K562 (cell line): Measurements from ENCODE around the gene CCDC74B. TPM values are rescaled to one million over a fixed set of nuclear protein-coding genes. Genes with fewer than 3 reads are reported as not detected.
"Not testable (repeated sequence)": the region's sequence is repeated elsewhere in the genome, so short reads cannot be mapped to it uniquely, and the experiment has no call there.

Source experiments
- ATAC-seq: fragments of 200-7000 bp; cut with Tn5 transposase; 3 replicates; pipeline ENCODE4 v1.9.1; 2020; ENCODE audit warnings: moderate library complexity
- BruUV-seq: library from RNA; stranded (reverse); fragments of 400-500 nt; replicated peaks from 2 replicates; lab custom pipeline; 2021; lab: Mats Ljungman, UMichigan
- CTCF ChIA-PET: fragments of 300-600 bp; formaldehyde crosslinking; extraction: SDS; loops from one replicate; lab custom pipeline; 2021; ENCODE audit warnings: low intra/inter-chr PET ratio; lab: Yijun Ruan, JAX
- POLR2A ChIA-PET: fragments of 300-600, 350-650 bp; sonication (Branson Sonifier 250); formaldehyde crosslinking; extraction: SDS; loops from one replicate; lab custom pipeline; 2021; ENCODE audit warnings: antibody characterized with exemption, inconsistent platforms; lab: Yijun Ruan, JAX
- DNase-seq, 4 experiments: peaks; one replicate each; pipeline versions ENCODE4 v3.0.0 to v3.0.0-alpha.2; 2011 to 2018; ENCODE audit warnings: low spot score in 3 of 4, mixed read lengths in 3 of 4; ENCODE audit errors: extremely low read depth in 1 of 4
- FAIRE-seq: peaks from 2 replicates; lab custom pipeline; 2011; peaks lifted over from hg19 to GRCh38; lab: Jason Lieb, UNC
- H2AFZ ChIP-seq: 2 replicates; pipeline ENCODE4 v1.6.0; 2011; ENCODE audit warnings: low read depth, low read length, control low read depth, inconsistent platforms
- H3K27ac ChIP-seq: fragments of 200-600 bp; 3 replicates; pipeline ENCODE4 v1.8.0; 2011; ENCODE audit warnings: low read depth, mild to moderate bottlenecking, control low read depth, inconsistent platforms, low read length, moderate library complexity, mixed read lengths; ENCODE audit errors: extremely low read depth
- H3K27me3 ChIP-seq, 2 experiments: fragments of 300-600 bp in 1 of 2; 2 replicates in 1 of 2; 3 replicates in 1 of 2; pipeline versions ENCODE4 v1.6.0 to v1.8.0; 2011; ENCODE audit warnings: inconsistent platforms in 2 of 2, low read length in 2 of 2, mild to moderate bottlenecking in 1 of 2, mixed read lengths in 1 of 2, moderate library complexity in 1 of 2; ENCODE audit not compliant: control insufficient read depth in 2 of 2, insufficient read depth in 2 of 2
- H3K36me3 ChIP-seq: fragments of 300-600 bp; 3 replicates; pipeline ENCODE4 v1.8.0; 2011; ENCODE audit warnings: mild to moderate bottlenecking, low read length, inconsistent platforms; ENCODE audit not compliant: control insufficient read depth, insufficient read depth
- H3K4me1 ChIP-seq, 2 experiments: fragments of 200-600 bp in 1 of 2; replicated peaks in 1 of 2; 2 replicates in 1 of 2; 3 replicates in 1 of 2; pipeline versions ENCODE4 v1.5.1 to v1.8.0; 2011; ENCODE audit warnings: inconsistent platforms in 2 of 2, low read length in 2 of 2, mild to moderate bottlenecking in 1 of 2, mixed read lengths in 1 of 2, moderate library complexity in 1 of 2; ENCODE audit not compliant: control insufficient read depth in 2 of 2, insufficient read depth in 2 of 2
- H3K4me2 ChIP-seq: 2 replicates; pipeline ENCODE4 v1.6.1; 2011; ENCODE audit warnings: low read length, control low read depth, inconsistent platforms, mixed read lengths; ENCODE audit not compliant: insufficient read depth
- H3K4me3 ChIP-seq: fragments of 200-600 bp; sonication (generic), shearing (Covaris generic); 2 replicates; pipeline ENCODE4 v1.5.1; 2016; ENCODE audit warnings: control low read depth, inconsistent platforms
- H3K79me2 ChIP-seq: fragments of 200-600 bp; 3 replicates; pipeline ENCODE4 v1.8.0; 2011; ENCODE audit warnings: low read length, inconsistent platforms; ENCODE audit not compliant: control insufficient read depth, insufficient read depth
- H3K9ac ChIP-seq, 2 experiments: 2 replicates each; pipeline versions ENCODE4 v1.6.0 to v1.6.1; 2011; ENCODE audit warnings: low read depth in 2 of 2, low read length in 2 of 2, control low read depth in 1 of 2, inconsistent platforms in 1 of 2, mild to moderate bottlenecking in 1 of 2, mixed read lengths in 1 of 2; ENCODE audit not compliant: insufficient read depth in 1 of 2
- H3K9me1 ChIP-seq: one replicate; pipeline ENCODE4 v1.6.0; 2011; ENCODE audit warnings: inconsistent platforms, mild to moderate bottlenecking, low read length, moderate library complexity; ENCODE audit not compliant: control insufficient read depth, insufficient read depth
- H3K9me3 ChIP-seq: replicated peaks from 2 replicates; pipeline ENCODE4 v1.5.1; 2011; ENCODE audit warnings: low read depth, low read length, inconsistent platforms; ENCODE audit not compliant: control insufficient read depth, insufficient read depth
- H4K20me1 ChIP-seq: replicated peaks from 2 replicates; pipeline ENCODE4 v1.6.1; 2011; ENCODE audit warnings: low read length, inconsistent platforms, mixed read lengths; ENCODE audit not compliant: control insufficient read depth, insufficient read depth
- C11orf30 ChIP-seq: fragments of 450-650 bp; IDR thresholded peaks from 2 replicates; pipeline ENCODE4 v1.6.1; 2016; ENCODE audit warnings: low read depth, mild to moderate bottlenecking
- CCAR2 ChIP-seq: fragments of 200-400 bp; formaldehyde crosslinking; IDR thresholded peaks from 2 replicates; pipeline ENCODE4 v1.6.1; 2017; ENCODE audit warnings: mild to moderate bottlenecking, low read depth, low read length
- MAFF ChIP-seq: IDR thresholded peaks from 2 replicates; pipeline ENCODE4 v1.6.1; 2012; ENCODE audit warnings: low read length, improper control_type of control experiment
- MAFG ChIP-seq: fragments of 450-650 bp; conservative IDR thresholded peaks from 2 replicates; pipeline ENCODE4 v1.6.1; 2016; ENCODE audit warnings: missing genetic modification characterization, missing compliant biosample characterization
- MAFK ChIP-seq: IDR thresholded peaks from 2 replicates; pipeline ENCODE4 v1.6.1; 2011; ENCODE audit warnings: low read length, improper control_type of control experiment
- POLR2G ChIP-seq: fragments of 200-400 bp; formaldehyde crosslinking; IDR thresholded peaks from 2 replicates; pipeline ENCODE4 v1.6.1; 2017; ENCODE audit warnings: low read depth, mild to moderate bottlenecking, antibody characterized with exemption, low read length, moderate library complexity
- RBFOX2 ChIP-seq: fragments of 200-400 bp; formaldehyde crosslinking; IDR thresholded peaks from 2 replicates; pipeline ENCODE4 v1.6.1; 2017; ENCODE audit warnings: low read depth, mild to moderate bottlenecking, low read length, moderate library complexity
- ZNF316 ChIP-seq: fragments of 450-650 bp; IDR thresholded peaks from 2 replicates; pipeline ENCODE4 v1.6.1; 2016
- WGBS: fragments of 100-300 bp; shearing (Covaris generic); methylation state at CpG from one replicate; pipeline ENCODE4 v1.1.6; 2016; ENCODE audit warnings: low coverage, mixed read lengths; ENCODE audit not compliant: insufficient coverage; ENCODE audit errors: missing lambda C conversion rate; 5-methylcytosine and 5-hydroxymethylcytosine counted together
- in situ Hi-C: fragments of 300-500 bp; cut with MboI; formaldehyde crosslinking; loops from 4 replicates; pipeline ENCODE4 v1.15.0; 2018; ENCODE audit warnings: inconsistent platforms, mixed read lengths
- intact Hi-C: fragments of 100-400 bp; cut with micrococcal nuclease; formaldehyde crosslinking; loops from 2 replicates; pipeline ENCODE4 v1.14.2; 2022
- polyA plus RNA-seq, 8 experiments: library from polyadenylated mRNA; depleted of rRNA in 4 of 8; stranded (reverse) in 5 of 8; unstranded in 3 of 8; fragments of >200 nt; fragmentation: Nextera tagmentation in 2 of 8; fragmentation: Illumina TruSeq in 1 of 8; extraction: Ambion mirVana in 2 of 8; extraction: Trizol in 1 of 8; gene quantifications; 2 replicates each; pipeline versions ENCODE4 v1.2.1 to v1.2.3, GENCODE V29; 2011 to 2014; ENCODE audit warnings: inconsistent platforms in 1 of 8, missing spikeins in 1 of 8
- total RNA-seq, 7 experiments: library from RNA; depleted of rRNA in 6 of 7; stranded (reverse); fragments of >200 nt in 6 of 7; fragmentation: Illumina TruSeq in 2 of 7; extraction: Trizol in 2 of 7; gene quantifications; 2 replicates each; pipeline versions ENCODE4 v1.2.1 to v1.2.3, GENCODE V29; 2011 to 2021; ENCODE audit warnings: low replicate concordance in 1 of 7

CCDC74B gene
- total and polyA plus RNA-seq, 9 of the 15 experiments (the other 6 are each of a cell fraction or from before 2014, with no cell fraction given) = 0.04 to 1.5 (median 0.52) TPM; not detected in 1

DNA sequence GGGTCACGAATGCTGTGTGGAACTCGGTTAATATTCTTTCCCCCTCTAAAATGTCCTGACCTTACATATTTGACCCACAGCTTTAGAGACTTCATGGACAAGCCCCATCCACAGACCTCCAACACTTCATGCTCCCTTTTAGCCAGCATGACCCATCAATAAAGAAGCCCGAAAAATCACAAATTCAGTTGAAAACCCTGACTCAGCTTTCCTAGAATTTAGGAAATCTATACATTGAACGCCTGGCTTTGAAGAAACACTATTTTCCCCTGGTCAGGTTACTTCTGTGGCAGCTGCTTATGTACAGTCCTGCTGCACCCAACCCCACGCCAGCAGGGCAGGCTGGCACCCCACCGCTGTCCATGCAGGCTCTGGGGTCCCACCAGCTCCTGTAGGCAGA, 46.4 kb upstream of the CCDC74B start:
- H3K4me2 ChIP-seq, H3K27ac ChIP-seq, FAIRE-seq, ATAC-seq, H4K20me1 ChIP-seq, H3K36me3 ChIP-seq, BruUV-seq, H3K9me1 ChIP-seq, H2AFZ ChIP-seq, H3K4me3 ChIP-seq, POLR2A ChIA-PET, DNase-seq, H3K9me3 ChIP-seq, H3K4me1 ChIP-seq, H3K27me3 ChIP-seq, CTCF ChIA-PET, intact Hi-C loops, in situ Hi-C loops, H3K79me2 ChIP-seq: not testable (repeated sequence)
- WGBS = 41% methylated on average over 6 of the region's 6 CpGs
- H3K9ac ChIP-seq = 0 out of 4 replicates have a peak overlapping the region, but pooled peaks of 1 of the 2 experiments have one; percentile 77
- TF ChIP-seq C11orf30 (peak; percentile 88), ZNF316 (peak; percentile 96), MAFG (tag) (peak; percentile 70), MAFF (peak; percentile 75), MAFK (peak; percentile 63; the same call in 1 of the 2 replicates)

DNA sequence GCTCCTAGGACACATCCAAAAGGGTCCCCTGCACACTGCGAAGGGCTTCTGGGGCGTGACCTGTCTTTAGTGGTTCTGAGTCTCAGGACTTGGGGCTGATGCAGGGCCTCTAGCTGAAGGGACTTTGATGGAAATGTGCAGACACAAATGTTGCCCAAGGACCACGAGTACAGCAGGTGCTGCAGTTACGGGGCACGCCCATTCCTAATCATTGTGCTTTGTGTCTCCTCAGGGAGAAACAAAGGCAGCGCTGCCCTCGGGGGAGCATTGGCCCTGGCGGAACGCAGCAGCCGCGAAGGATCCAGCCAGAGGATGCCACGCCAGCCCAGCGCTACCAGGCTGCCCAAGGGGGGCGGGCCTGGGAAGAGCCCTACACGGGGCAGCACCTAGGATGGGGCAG, 45.3 kb upstream of the CCDC74B start:
- Histone ChIP-seq H3K79me2 (peaks cover 3% of the 10 kb centered on the region; the same call in 1 of the 3 replicates), H3K27me3 (no peaks in the 10 kb centered on the region), H3K9me1 (no peaks in the 10 kb centered on the region), H3K9ac (0 out of 4 replicates have a peak overlapping the region, but pooled peaks of 1 of the 2 experiments have one; percentile 45), H4K20me1 (no peaks in the 10 kb centered on the region), H3K4me2 (no peak overlapping the region), H2AFZ (no peak overlapping the region), H3K4me1 (peaks cover 3 to 9% of the 10 kb centered on the region in 2 experiments; a peak in 4 of 5 replicates), H3K27ac (no peak overlapping the region)
- intact Hi-C loops = no loop called here
- POLR2A ChIA-PET = no interaction called here
- WGBS = 81% methylated on average over 11 of the region's 15 CpGs
- FAIRE-seq = no peak
- TF ChIP-seq RBFOX2 (0 out of 2 replicates have a peak, but pooled peaks have one; percentile 16), POLR2G (peak; percentile 50; the same call in 1 of the 2 replicates), CCAR2 (no peak)
- TF ChIP-seq, all 486 proteins: peak for 2
- peaks cover 12% of the 10 kb centered on the region; the same call in 1 of the 3 replicates for H3K36me3 ChIP-seq
- no peak overlapping the region for H3K4me3 ChIP-seq
- no TSS peak for BruUV-seq
- CTCF ChIA-PET = no interaction called here
- no peak for ATAC-seq
- DNase-seq = no peak
- in situ Hi-C loops = no loop called here
- no peaks in the 10 kb centered on the region for H3K9me3 ChIP-seq

DNA sequence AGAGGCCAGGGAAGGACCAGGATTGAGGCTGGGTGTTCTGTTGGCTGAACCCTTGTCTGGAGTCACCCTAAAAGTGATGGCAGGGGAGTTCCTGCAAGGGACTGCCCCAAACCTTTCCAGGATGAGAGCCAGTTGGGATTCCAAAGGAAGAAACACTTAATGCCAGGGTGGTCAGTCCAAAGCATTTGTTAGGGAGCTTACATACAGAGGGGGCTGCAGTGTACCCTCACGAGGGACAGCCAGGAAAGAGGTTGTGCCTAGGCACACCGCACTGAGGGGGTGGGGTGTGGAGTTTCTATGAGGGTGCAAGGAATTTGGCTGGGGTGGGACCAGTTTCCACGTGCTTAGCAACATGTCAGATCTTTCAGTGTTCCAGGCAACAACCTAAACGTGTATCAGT, 44.0 kb upstream of the CCDC74B start:
- H3K4me3 ChIP-seq, CTCF ChIA-PET, H3K9me3 ChIP-seq, BruUV-seq, ATAC-seq, POLR2A ChIA-PET, H3K27ac ChIP-seq, H3K27me3 ChIP-seq, H3K9me1 ChIP-seq, H2AFZ ChIP-seq, in situ Hi-C loops, FAIRE-seq, H3K4me2 ChIP-seq, DNase-seq, H3K9ac ChIP-seq, H4K20me1 ChIP-seq: not testable (repeated sequence)
- Histone ChIP-seq H3K79me2 (peaks cover 11% of the 10 kb centered on the region), H3K4me1 (peaks cover 4 to 17% of the 10 kb centered on the region in 2 experiments; a peak in 4 of 5 replicates), H3K36me3 (peaks cover 20% of the 10 kb centered on the region; the same call in 2 of the 3 replicates)
- intact Hi-C loops = loop anchor here (10.0 kb wide), 1 partner anchor 1296 kb away; no protein-coding TSS in a partner anchor
- WGBS = 80% methylated on average over 3 of the region's 4 CpGs
